ENCODE data around the gene OR2AP1. TPM values are rescaled to one million over a fixed set of nuclear protein-coding genes. Genes with fewer than 3 reads are reported as not detected.

OR2AP1 gene
- total RNA-seq, 2 donors from 2014 or later: not detected

Other genes with a start within 250 kb of the OR2AP1 start
- gene OR6C3, start 241.7 kb upstream of the OR2AP1 start, total RNA-seq: not detected
- not detected for gene OR6C75, start 209.5 kb upstream of the OR2AP1 start, total RNA-seq
- gene OR6C65, start 171.9 kb upstream of the OR2AP1 start, total RNA-seq: not detected
- gene OR6C76, start 146.2 kb upstream of the OR2AP1 start, total RNA-seq: not detected
- not detected for gene OR6C2, start 128.4 kb upstream of the OR2AP1 start, total RNA-seq
- gene OR6C70, start 102.3 kb upstream of the OR2AP1 start, total RNA-seq: not detected
- not detected for gene OR6C68, start 80.1 kb upstream of the OR2AP1 start, total RNA-seq
- gene OR6C4, start 22.9 kb upstream of the OR2AP1 start, total RNA-seq: not detected
- gene OR10P1, start 64.4 kb downstream of the OR2AP1 start, total RNA-seq: not detected
- 10 to 100 TPM; 10.2 to 56.5 TPM for gene ITGA7, start 135.4 kb downstream of the OR2AP1 start, total RNA-seq
- 100 to 1,000 TPM; 266 to 300 TPM for gene BLOC1S1, start 143.6 kb downstream of the OR2AP1 start, total RNA-seq
- gene RDH5, start 147.9 kb downstream of the OR2AP1 start, total RNA-seq: 10 to 100 TPM; 34.2 to 37.7 TPM
- 1,000 to 10,000 TPM; 1,137 to 1,252 TPM for gene CD63, start 156.5 kb downstream of the OR2AP1 start, total RNA-seq
- 1 to 10 TPM; 1.5 to 2.7 TPM for gene GDF11, start 170.7 kb downstream of the OR2AP1 start, total RNA-seq
- gene SARNP, start 245.3 kb downstream of the OR2AP1 start, total RNA-seq: 10 to 100 TPM; 42.7 to 43.7 TPM
- 10 to 100 TPM; 64.5 to 82.9 TPM for gene ORMDL2, start 245.6 kb downstream of the OR2AP1 start, total RNA-seq